ENCODE data around the gene CHMP4A.

DNA sequence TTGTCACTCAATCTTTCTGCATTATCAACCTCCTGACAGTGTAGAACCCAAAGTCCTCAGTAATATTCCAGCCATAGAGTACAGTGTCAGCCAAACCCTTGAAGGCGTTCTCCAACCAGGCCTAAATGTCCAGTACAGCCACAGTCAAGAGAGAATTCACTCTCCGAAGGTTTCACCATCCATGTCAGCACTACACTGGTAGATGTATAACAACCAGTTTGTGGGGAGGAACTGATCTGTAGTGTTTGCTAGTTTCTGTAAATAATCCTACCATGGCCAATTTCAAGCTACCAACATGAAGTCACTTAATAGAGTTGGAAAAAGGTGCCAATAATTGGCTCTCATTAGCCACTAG, 3.0 kb upstream of the CHMP4A start:
- TF ChIP-seq, protein P1, sequence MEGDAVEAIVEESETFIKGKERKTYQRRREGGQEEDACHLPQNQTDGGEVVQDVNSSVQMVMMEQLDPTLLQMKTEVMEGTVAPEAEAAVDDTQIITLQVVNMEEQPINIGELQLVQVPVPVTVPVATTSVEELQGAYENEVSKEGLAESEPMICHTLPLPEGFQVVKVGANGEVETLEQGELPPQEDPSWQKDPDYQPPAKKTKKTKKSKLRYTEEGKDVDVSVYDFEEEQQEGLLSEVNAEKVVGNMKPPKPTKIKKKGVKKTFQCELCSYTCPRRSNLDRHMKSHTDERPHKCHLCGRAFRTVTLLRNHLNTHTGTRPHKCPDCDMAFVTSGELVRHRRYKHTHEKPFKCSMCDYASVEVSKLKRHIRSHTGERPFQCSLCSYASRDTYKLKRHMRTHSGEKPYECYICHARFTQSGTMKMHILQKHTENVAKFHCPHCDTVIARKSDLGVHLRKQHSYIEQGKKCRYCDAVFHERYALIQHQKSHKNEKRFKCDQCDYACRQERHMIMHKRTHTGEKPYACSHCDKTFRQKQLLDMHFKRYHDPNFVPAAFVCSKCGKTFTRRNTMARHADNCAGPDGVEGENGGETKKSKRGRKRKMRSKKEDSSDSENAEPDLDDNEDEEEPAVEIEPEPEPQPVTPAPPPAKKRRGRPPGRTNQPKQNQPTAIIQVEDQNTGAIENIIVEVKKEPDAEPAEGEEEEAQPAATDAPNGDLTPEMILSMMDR (IDR thresholded peaks at IDR 0.05; ENCODE audit: poor library complexity) = no peak
- TF ChIP-seq EZH2phosphoT487 (IDR thresholded peaks at IDR 0.05; ENCODE audit: low read depth, severe bottlenecking, unreplicated experiment) (no peak), EZH2 (IDR thresholded peaks at IDR 0.05; ENCODE audit: borderline replicate concordance) (no peak)
